Natural killer cell (primary cell): Measurements from ENCODE around the gene FAM3A. TPM values are rescaled to one million over a fixed set of nuclear protein-coding genes. Genes with fewer than 3 reads are reported as not detected.

Source experiments
- ATAC-seq, 3 donors: fragments of 150-1000 bp in 2 of 3; fragments of 200-7000 bp in 1 of 3; cut with Tn5 transposase; 1 replicate in 1 of 3; 2 replicates in 2 of 3; pipeline ENCODE4 v1.10.0; 2021; ENCODE audit warnings: mild to moderate bottlenecking in 2 of 3, moderate library complexity in 2 of 3
- DNase-seq, 2 donors: peaks; one replicate each; pipeline versions ENCODE4 v3.0.0 to v3.0.0-alpha.2; 2013 to 2021; ENCODE audit warnings: mixed read lengths in 1 of 2
- H3K27ac ChIP-seq: one replicate; pipeline ENCODE4 v1.5.1; 2013; ENCODE audit warnings: mild to moderate bottlenecking, low read length
- H3K27me3 ChIP-seq: one replicate; pipeline ENCODE4 v1.6.1; 2013; ENCODE audit warnings: low read length; ENCODE audit not compliant: control insufficient read depth, insufficient read depth
- H3K36me3 ChIP-seq: one replicate; pipeline ENCODE4 v1.6.1; 2013; ENCODE audit warnings: low read length; ENCODE audit not compliant: control insufficient read depth, insufficient read depth
- H3K4me1 ChIP-seq: one replicate; pipeline ENCODE4 v1.6.1; 2013; ENCODE audit warnings: low read length; ENCODE audit not compliant: control insufficient read depth, insufficient read depth
- H3K4me3 ChIP-seq: one replicate; pipeline ENCODE4 v1.5.1; 2013; ENCODE audit warnings: low read length
- H3K9me3 ChIP-seq: one replicate; pipeline ENCODE4 v1.6.1; 2013; ENCODE audit warnings: low read length; ENCODE audit not compliant: control insufficient read depth, insufficient read depth
- H3K27ac Mint-ChIP-seq, 2 donors: one replicate each; pipeline ENCODE4 v1.8.0; 2022; ENCODE audit warnings: mild to moderate bottlenecking in 2 of 2, mixed read lengths in 2 of 2, moderate library complexity in 1 of 2
- H3K27me3 Mint-ChIP-seq, 2 donors: one replicate each; pipeline ENCODE4 v1.8.0; 2022; ENCODE audit warnings: low read depth in 2 of 2, mixed read lengths in 2 of 2
- H3K36me3 Mint-ChIP-seq: one replicate; pipeline ENCODE4 v1.8.0; 2022; ENCODE audit warnings: mixed read lengths
- H3K4me1 Mint-ChIP-seq, 2 donors: one replicate each; pipeline ENCODE4 v1.8.0; 2022; ENCODE audit warnings: mixed read lengths in 2 of 2
- H3K4me3 Mint-ChIP-seq: one replicate; pipeline ENCODE4 v1.8.0; 2022; ENCODE audit warnings: mild to moderate bottlenecking, moderate library complexity, mixed read lengths
- H3K9me3 Mint-ChIP-seq, 2 donors: one replicate each; pipeline ENCODE4 v1.8.0; 2022; ENCODE audit warnings: mixed read lengths in 2 of 2
- CTCF ChIP-seq: fragments of 200-600 bp; IDR thresholded peaks from one replicate; pipeline ENCODE4 v1.8.0; 2022; ENCODE audit warnings: antibody characterized with exemption
- whole genome bisulfite sequencing: methylation state at CpG from one replicate; pipeline ENCODE4 v1.1.7; 2013; ENCODE audit warnings: missing lambda C conversion rate; ENCODE audit not compliant: insufficient coverage; 5-methylcytosine and 5-hydroxymethylcytosine counted together
- intact Hi-C: fragments of 100-400 bp; cut with micrococcal nuclease; formaldehyde crosslinking; loops from one replicate; pipeline ENCODE4 v1.14.2; 2022
- total RNA-seq, 4 donors: library from RNA; stranded (reverse); fragments of 120-200 nt in 1 of 4; gene quantifications; one replicate each; pipeline versions ENCODE4 v1.2.3 to v1.2.4, GENCODE V29; 2013 to 2022

Gene FAM3A
- total RNA-seq, 3 donors from 2014 or later (not counting 1 experiment from before 2014, with no cell fraction given) = 31.1 to 38.0 (median 37.3) TPM

- Mint-ChIP-seq H3K36me3 (no peaks in the 10 kb centered on the region), H3K9me3 (no peaks in the 10 kb centered on the region), H3K27ac (no peak overlapping the region), H3K4me1 (peaks cover 15 to 20% of the 10 kb centered on the region in 2 donors), H3K27me3 (no peaks in the 10 kb centered on the region), H3K4me3 (peak overlapping the region; percentile 68)
- WGBS = 55% methylated on average over 35 of the region's 35 CpGs
- Histone ChIP-seq H3K27me3 (no peaks in the 10 kb centered on the region), H3K9me3 (no peaks in the 10 kb centered on the region), H3K27ac (peak overlapping the region; percentile 60), H3K4me3 (peak overlapping the region; percentile 27), H3K4me1 (peaks cover 53% of the 10 kb centered on the region), H3K36me3 (peaks cover 17% of the 10 kb centered on the region)
- no peak for DNase-seq
- intact Hi-C loops = no loop called here
- TF ChIP-seq CTCF = no peak
- no peak for ATAC-seq
These were observed 30.6 kb downstream of the FAM3A start for GRCh38 chrX:154485150-154486051.

- Mint-ChIP-seq H3K27me3 (no peaks in the 10 kb centered on the region), H3K36me3 (no peaks in the 10 kb centered on the region), H3K4me1 (peaks cover 10 to 16% of the 10 kb centered on the region in 2 donors), H3K9me3 (no peaks in the 10 kb centered on the region), H3K27ac (no peak overlapping the region), H3K4me3 (no peak overlapping the region)
- intact Hi-C loops = no loop called here
- Histone ChIP-seq H3K4me1 (peaks cover 50% of the 10 kb centered on the region), H3K36me3 (peaks cover 17% of the 10 kb centered on the region), H3K27ac (no peak overlapping the region), H3K27me3 (no peaks in the 10 kb centered on the region), H3K4me3 (no peak overlapping the region), H3K9me3 (no peaks in the 10 kb centered on the region)
- no peak for TF ChIP-seq CTCF
- 86% methylated on average over 16 of the region's 16 CpGs for WGBS
- ATAC-seq (no peak), DNase-seq (no peak)
These were observed 31.5 kb downstream of the FAM3A start for GRCh38 chrX:154484255-154485149.

- 75% methylated on average over 6 of the region's 7 CpGs for WGBS
- Mint-ChIP-seq H3K27ac (no peak overlapping the region), H3K4me3 (peak overlapping the region; percentile 17), H3K4me1 (peaks cover 7 to 21% of the 10 kb centered on the region in 2 donors), H3K9me3 (no peaks in the 10 kb centered on the region), H3K36me3 (no peaks in the 10 kb centered on the region), H3K27me3 (no peaks in the 10 kb centered on the region)
- Histone ChIP-seq H3K4me3 (no peak overlapping the region), H3K9me3 (no peaks in the 10 kb centered on the region), H3K4me1 (peaks cover 46% of the 10 kb centered on the region), H3K27ac (no peak overlapping the region), H3K36me3 (peaks cover 17% of the 10 kb centered on the region), H3K27me3 (no peaks in the 10 kb centered on the region)
- ATAC-seq = no peak
- intact Hi-C loops = no loop called here
- TF ChIP-seq CTCF = no peak
- DNase-seq = no peak
These were observed 32.7 kb downstream of the FAM3A start for GRCh38 chrX:154483325-154483724.
